IMR-90 (cell line): Measurements from ENCODE around the gene THADA.

Experiments used
- BHLHE40 ChIP-seq: fragments of 150-350 bp; IDR thresholded peaks from 2 replicates; pipeline ENCODE4 v1.6.1; 2016; ENCODE audit warnings: mild to moderate bottlenecking, low read depth, low read length
- CEBPB ChIP-seq: IDR thresholded peaks from 2 replicates; pipeline ENCODE4 v1.6.1; 2012; ENCODE audit warnings: low read depth, low read length, improper control_type of control experiment
- CHD1 ChIP-seq: IDR thresholded peaks from 2 replicates; pipeline ENCODE4 v1.6.1; 2012; ENCODE audit warnings: low read depth, low read length, improper control_type of control experiment
- MAFK ChIP-seq: IDR thresholded peaks from 2 replicates; pipeline ENCODE4 v1.6.1; 2012; ENCODE audit warnings: low read depth, low read length, improper control_type of control experiment
- POLR2A ChIP-seq: IDR thresholded peaks from 2 replicates; pipeline ENCODE4 v1.6.1; 2012; ENCODE audit warnings: mild to moderate bottlenecking, low read depth, low read length
- RAD21 ChIP-seq: IDR thresholded peaks from 2 replicates; pipeline ENCODE4 v1.6.1; 2012; ENCODE audit warnings: low read length, improper control_type of control experiment
- RCOR1 ChIP-seq: IDR thresholded peaks from 2 replicates; pipeline ENCODE4 v1.6.1; 2012; ENCODE audit warnings: mild to moderate bottlenecking, low read length, improper control_type of control experiment; ENCODE audit not compliant: insufficient replicate concordance
- RFX5 ChIP-seq: IDR thresholded peaks from 2 replicates; pipeline ENCODE4 v1.8.0; 2012; ENCODE audit warnings: low read depth, mild to moderate bottlenecking, low read length, moderate library complexity
- TF ChIP-seq, protein P1 (sequence below): conservative IDR thresholded peaks from 2 replicates; pipeline ENCODE4 v1.5.1; 2012; ENCODE audit warnings: mild to moderate bottlenecking, low read depth, low read length, improper control_type of control experiment
- TF ChIP-seq, protein P2 (sequence below): fragments of 150-350 bp; IDR thresholded peaks from 2 replicates; pipeline ENCODE4 v1.6.1; 2016; ENCODE audit warnings: low read depth, mild to moderate bottlenecking, low read length, moderate library complexity, borderline replicate concordance
- TF ChIP-seq, protein P3 (sequence below): fragments of 150-350 bp; IDR thresholded peaks from 2 replicates; pipeline ENCODE4 v1.6.1; 2017; ENCODE audit warnings: mild to moderate bottlenecking, antibody characterized with exemption, low read length, low read depth

DNA sequence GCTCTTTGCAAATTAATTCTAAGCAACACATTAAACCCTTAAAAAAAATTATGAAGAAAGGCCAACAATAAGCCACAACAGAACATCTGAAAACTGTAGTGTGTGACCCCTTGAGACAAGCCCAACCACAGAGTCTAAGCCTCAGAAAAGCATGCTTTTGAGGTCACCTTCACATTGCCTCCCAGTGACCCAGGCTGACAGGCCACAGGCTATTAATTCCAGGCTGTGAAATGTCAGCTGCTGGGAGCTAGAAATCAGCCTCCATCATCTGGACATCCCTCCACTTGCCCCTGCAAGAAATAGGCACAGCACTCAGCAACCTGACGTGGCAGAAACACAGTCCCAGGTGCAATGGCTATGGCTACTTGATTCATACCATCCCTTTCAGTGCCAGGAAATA is 190.0 kb downstream of the THADA start:
- TF ChIP-seq, protein P1, sequence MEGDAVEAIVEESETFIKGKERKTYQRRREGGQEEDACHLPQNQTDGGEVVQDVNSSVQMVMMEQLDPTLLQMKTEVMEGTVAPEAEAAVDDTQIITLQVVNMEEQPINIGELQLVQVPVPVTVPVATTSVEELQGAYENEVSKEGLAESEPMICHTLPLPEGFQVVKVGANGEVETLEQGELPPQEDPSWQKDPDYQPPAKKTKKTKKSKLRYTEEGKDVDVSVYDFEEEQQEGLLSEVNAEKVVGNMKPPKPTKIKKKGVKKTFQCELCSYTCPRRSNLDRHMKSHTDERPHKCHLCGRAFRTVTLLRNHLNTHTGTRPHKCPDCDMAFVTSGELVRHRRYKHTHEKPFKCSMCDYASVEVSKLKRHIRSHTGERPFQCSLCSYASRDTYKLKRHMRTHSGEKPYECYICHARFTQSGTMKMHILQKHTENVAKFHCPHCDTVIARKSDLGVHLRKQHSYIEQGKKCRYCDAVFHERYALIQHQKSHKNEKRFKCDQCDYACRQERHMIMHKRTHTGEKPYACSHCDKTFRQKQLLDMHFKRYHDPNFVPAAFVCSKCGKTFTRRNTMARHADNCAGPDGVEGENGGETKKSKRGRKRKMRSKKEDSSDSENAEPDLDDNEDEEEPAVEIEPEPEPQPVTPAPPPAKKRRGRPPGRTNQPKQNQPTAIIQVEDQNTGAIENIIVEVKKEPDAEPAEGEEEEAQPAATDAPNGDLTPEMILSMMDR, result no peak
- TF ChIP-seq POLR2A (no peak), CHD1 (no peak), MAFK (no peak), RCOR1 (no peak), RAD21 (no peak), BHLHE40 (no peak), RFX5 (no peak), CEBPB (no peak)
- TF ChIP-seq, protein P2, sequence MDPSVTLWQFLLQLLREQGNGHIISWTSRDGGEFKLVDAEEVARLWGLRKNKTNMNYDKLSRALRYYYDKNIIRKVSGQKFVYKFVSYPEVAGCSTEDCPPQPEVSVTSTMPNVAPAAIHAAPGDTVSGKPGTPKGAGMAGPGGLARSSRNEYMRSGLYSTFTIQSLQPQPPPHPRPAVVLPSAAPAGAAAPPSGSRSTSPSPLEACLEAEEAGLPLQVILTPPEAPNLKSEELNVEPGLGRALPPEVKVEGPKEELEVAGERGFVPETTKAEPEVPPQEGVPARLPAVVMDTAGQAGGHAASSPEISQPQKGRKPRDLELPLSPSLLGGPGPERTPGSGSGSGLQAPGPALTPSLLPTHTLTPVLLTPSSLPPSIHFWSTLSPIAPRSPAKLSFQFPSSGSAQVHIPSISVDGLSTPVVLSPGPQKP, result no peak
- TF ChIP-seq, protein P3, sequence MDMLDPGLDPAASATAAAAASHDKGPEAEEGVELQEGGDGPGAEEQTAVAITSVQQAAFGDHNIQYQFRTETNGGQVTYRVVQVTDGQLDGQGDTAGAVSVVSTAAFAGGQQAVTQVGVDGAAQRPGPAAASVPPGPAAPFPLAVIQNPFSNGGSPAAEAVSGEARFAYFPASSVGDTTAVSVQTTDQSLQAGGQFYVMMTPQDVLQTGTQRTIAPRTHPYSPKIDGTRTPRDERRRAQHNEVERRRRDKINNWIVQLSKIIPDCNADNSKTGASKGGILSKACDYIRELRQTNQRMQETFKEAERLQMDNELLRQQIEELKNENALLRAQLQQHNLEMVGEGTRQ, result no peak
